Mesenchymal stem cell (in vitro differentiated cells and primary cell): ENCODE data around the gene SDCCAG8.

Experiments
- DNase-seq: peaks from one replicate; pipeline ENCODE4 v3.0.0-alpha.2; 2013
- H2AFZ ChIP-seq: one replicate; pipeline ENCODE4 v1.6.1; 2013; ENCODE audit warnings: low read depth, mild to moderate bottlenecking, control low read depth, inconsistent platforms, low read length, moderate library complexity
- H2AK5ac ChIP-seq: 2 replicates; pipeline ENCODE4 v1.6.1; 2013; ENCODE audit warnings: low read length, moderate library complexity, mild to moderate bottlenecking, inconsistent platforms; ENCODE audit not compliant: severe bottlenecking
- H2BK120ac ChIP-seq: one replicate; pipeline ENCODE4 v1.6.1; 2013; ENCODE audit warnings: low read depth, mild to moderate bottlenecking, inconsistent platforms, low read length, moderate library complexity
- H2BK12ac ChIP-seq, 2 experiments: one replicate each; pipeline ENCODE4 v1.6.1; 2013; ENCODE audit warnings: inconsistent platforms in 2 of 2, low read length in 2 of 2, mild to moderate bottlenecking in 2 of 2, moderate library complexity in 2 of 2, control low read depth in 1 of 2
- H2BK15ac ChIP-seq: one replicate; pipeline ENCODE4 v1.6.1; 2013; ENCODE audit warnings: mild to moderate bottlenecking, low read depth, inconsistent platforms; ENCODE audit not compliant: poor library complexity, severe bottlenecking
- H2BK5ac ChIP-seq: 2 replicates; pipeline ENCODE4 v1.6.1; 2013; ENCODE audit warnings: low read depth, mild to moderate bottlenecking, low read length, control low read depth, inconsistent platforms; ENCODE audit not compliant: poor library complexity, severe bottlenecking
- H3K14ac ChIP-seq, 2 experiments: one replicate each; pipeline ENCODE4 v1.6.1; 2013; ENCODE audit warnings: inconsistent platforms in 2 of 2, low read length in 2 of 2, control low read depth in 1 of 2, mild to moderate bottlenecking in 1 of 2, moderate library complexity in 1 of 2
- H3K18ac ChIP-seq, 2 experiments: one replicate each; pipeline ENCODE4 v1.6.1; 2013; ENCODE audit warnings: inconsistent platforms in 2 of 2, low read length in 2 of 2, control low read depth in 1 of 2, low read depth in 1 of 2, mild to moderate bottlenecking in 1 of 2
- H3K23ac ChIP-seq, 2 experiments: one replicate each; pipeline ENCODE4 v1.6.1; 2013; ENCODE audit warnings: inconsistent platforms in 2 of 2, low read length in 2 of 2, mild to moderate bottlenecking in 2 of 2, moderate library complexity in 2 of 2, control low read depth in 1 of 2
- H3K27ac ChIP-seq: 2 replicates; pipeline ENCODE4 v1.5.1; 2013; ENCODE audit warnings: mild to moderate bottlenecking, moderate library complexity, low read length, control low read depth, inconsistent platforms; ENCODE audit not compliant: poor library complexity, severe bottlenecking
- H3K27me3 ChIP-seq, 2 experiments: 2 replicates each; pipeline versions ENCODE4 v1.6.1 to v1.7.0; 2013; ENCODE audit warnings: low read length in 2 of 2, mild to moderate bottlenecking in 2 of 2, moderate library complexity in 2 of 2, control low read depth in 1 of 2, inconsistent platforms in 1 of 2; ENCODE audit not compliant: control insufficient read depth in 1 of 2, insufficient read depth in 1 of 2
- H3K36me3 ChIP-seq, 2 experiments: 2 replicates each; pipeline versions ENCODE4 v1.6.1 to v1.7.0; 2013; ENCODE audit warnings: low read length in 2 of 2, control low read depth in 1 of 2, inconsistent platforms in 1 of 2, low read depth in 1 of 2, mild to moderate bottlenecking in 1 of 2; ENCODE audit not compliant: insufficient read depth in 2 of 2, control insufficient read depth in 1 of 2
- H3K4ac ChIP-seq, 2 experiments: one replicate each; pipeline ENCODE4 v1.6.1; 2013; ENCODE audit warnings: inconsistent platforms in 2 of 2, low read length in 2 of 2, mild to moderate bottlenecking in 2 of 2, moderate library complexity in 2 of 2, control low read depth in 1 of 2, low read depth in 1 of 2
- H3K4me1 ChIP-seq: 2 replicates; pipeline ENCODE4 v1.6.1; 2013; ENCODE audit warnings: low read depth, low read length, control low read depth; ENCODE audit not compliant: control insufficient read depth, insufficient read depth
- H3K4me2 ChIP-seq: 2 replicates; pipeline ENCODE4 v1.6.1; 2013; ENCODE audit warnings: low read length, mild to moderate bottlenecking, inconsistent platforms; ENCODE audit not compliant: poor library complexity, severe bottlenecking
- H3K4me3 ChIP-seq, 2 experiments: 2 replicates each; pipeline versions ENCODE4 v1.5.1 to v1.7.0; 2013; ENCODE audit warnings: low read length in 2 of 2, mild to moderate bottlenecking in 2 of 2, control low read depth in 1 of 2, low read depth in 1 of 2; ENCODE audit not compliant: insufficient read depth in 1 of 2
- H3K79me1 ChIP-seq: replicated peaks from 2 replicates; pipeline ENCODE4 v1.6.1; 2013; ENCODE audit warnings: mild to moderate bottlenecking, control low read depth, low read length, inconsistent platforms; ENCODE audit not compliant: poor library complexity, severe bottlenecking
- H3K9ac ChIP-seq: 2 replicates; pipeline ENCODE4 v1.7.0; 2013; ENCODE audit warnings: mild to moderate bottlenecking, low read length, moderate library complexity
- H3K9me3 ChIP-seq: 2 replicates; pipeline ENCODE4 v1.7.0; 2013; ENCODE audit warnings: mild to moderate bottlenecking, low read length; ENCODE audit not compliant: control insufficient read depth
- H4K8ac ChIP-seq: one replicate; pipeline ENCODE4 v1.6.1; 2013; ENCODE audit warnings: inconsistent platforms, mild to moderate bottlenecking, low read length, moderate library complexity
- H4K91ac ChIP-seq: one replicate; pipeline ENCODE4 v1.6.1; 2013; ENCODE audit warnings: mild to moderate bottlenecking, low read length, inconsistent platforms
- WGBS: methylation state at CpG from one replicate; pipeline ENCODE4 v1.1.7; 2013; ENCODE audit warnings: mixed read lengths; 5-methylcytosine and 5-hydroxymethylcytosine counted together

SDCCAG8 gene

GRCh38 chr1:243249214-243249613 is 6.6 kb upstream of the SDCCAG8 start:
- Histone ChIP-seq H4K8ac (no peak overlapping the region), H3K9me3 (no peaks in the 10 kb centered on the region), H3K14ac (no peak overlapping the region), H3K36me3 (peaks cover 2 to 18% of the 10 kb centered on the region in 2 experiments), H3K27ac (no peak overlapping the region), H3K27me3 (no peaks in the 10 kb centered on the region), H3K4me1 (peaks cover 5% of the 10 kb centered on the region), H2AFZ (no peak overlapping the region), H2BK12ac (no peak overlapping the region), H4K91ac (no peak overlapping the region), H3K4me3 (peak overlapping the region in 1 of 2 experiments; percentile 95), H2BK5ac (no peak overlapping the region), H3K79me1 (no peaks in the 10 kb centered on the region), H3K9ac (peak overlapping the region; percentile 8), H3K4me2 (no peak overlapping the region), H2AK5ac (no peak overlapping the region), H2BK15ac (no peak overlapping the region), H3K4ac (no peak overlapping the region), H2BK120ac (no peak overlapping the region), H3K23ac (no peak overlapping the region), H3K18ac (no peak overlapping the region)
- 100% methylated on average over 1 of the region's 3 CpGs for WGBS
- DNase-seq: no peak

GRCh38 chr1:243250102-243250501 is 5.7 kb upstream of the SDCCAG8 start:
- Histone ChIP-seq H3K79me1 (no peaks in the 10 kb centered on the region), H2AK5ac (no peak overlapping the region), H3K4me3 (peak overlapping the region in 1 of 2 experiments; percentile 95), H4K8ac (no peak overlapping the region), H3K27me3 (no peaks in the 10 kb centered on the region), H4K91ac (no peak overlapping the region), H3K9me3 (no peaks in the 10 kb centered on the region), H3K18ac (no peak overlapping the region), H3K36me3 (peaks cover 2 to 11% of the 10 kb centered on the region in 2 experiments), H2BK12ac (no peak overlapping the region), H2BK15ac (no peak overlapping the region), H2BK5ac (no peak overlapping the region), H3K4me1 (peaks cover 3% of the 10 kb centered on the region), H3K27ac (no peak overlapping the region), H3K23ac (no peak overlapping the region), H3K14ac (no peak overlapping the region), H2BK120ac (no peak overlapping the region), H3K4me2 (no peak overlapping the region), H3K9ac (peak overlapping the region; percentile 92), H2AFZ (no peak overlapping the region), H3K4ac (no peak overlapping the region)
- WGBS: 92% methylated on average over 3 of the region's 3 CpGs
- DNase-seq: no peak

GRCh38 chr1:243251539-243251938 is 4.3 kb upstream of the SDCCAG8 start:
- H2BK5ac ChIP-seq: no peak overlapping the region
- H3K9me3 ChIP-seq: no peaks in the 10 kb centered on the region
- WGBS: no CpG with 5 or more reads among the region's 1 CpG

GRCh38 chr1:243253211-243253925 is 2.5 kb upstream of the SDCCAG8 start:
- Histone ChIP-seq H3K4me2 (peak overlapping the region; percentile 93), H3K79me1 (no peaks in the 10 kb centered on the region), H3K27ac (peak overlapping the region; percentile 86), H2AK5ac (no peak overlapping the region), H3K9ac (peak overlapping the region; percentile 92), H2BK15ac (no peak overlapping the region), H3K36me3 (peaks cover 0 to 10% of the 10 kb centered on the region in 2 experiments), H3K4ac (no peak overlapping the region), H3K14ac (no peak overlapping the region), H3K23ac (no peak overlapping the region), H3K9me3 (no peaks in the 10 kb centered on the region), H3K18ac (peak overlapping the region in 1 of 2 experiments; percentile 11), H3K4me1 (peaks cover 3% of the 10 kb centered on the region), H3K27me3 (no peaks in the 10 kb centered on the region), H4K91ac (no peak overlapping the region), H2BK12ac (no peak overlapping the region), H2AFZ (no peak overlapping the region), H3K4me3 (peak overlapping the region in 1 of 2 experiments; percentile 95), H2BK120ac (no peak overlapping the region), H2BK5ac (no peak overlapping the region), H4K8ac (no peak overlapping the region)
- WGBS: 2% methylated on average over 3 of the region's 8 CpGs
- no peak for DNase-seq

More at GRCh38 chr1:243251539-243251938, 4.3 kb upstream of the SDCCAG8 start:
- no peaks in the 10 kb centered on the region for H3K79me1 ChIP-seq
- no peak overlapping the region for H2BK120ac ChIP-seq
- peak overlapping the region; percentile 92 for H3K9ac ChIP-seq
- no peak overlapping the region for H3K14ac ChIP-seq
- H2BK12ac ChIP-seq: no peak overlapping the region
- H2AK5ac ChIP-seq: no peak overlapping the region
- H3K4me3 ChIP-seq: peak overlapping the region in 1 of 2 experiments; percentile 95
- H3K27me3 ChIP-seq: no peaks in the 10 kb centered on the region
- H2AFZ ChIP-seq: no peak overlapping the region
- H4K91ac ChIP-seq: no peak overlapping the region
- peak overlapping the region; percentile 82 for H3K27ac ChIP-seq
- no peak for DNase-seq
- peaks cover 3% of the 10 kb centered on the region for H3K4me1 ChIP-seq
- H3K4ac ChIP-seq: no peak overlapping the region
- H3K18ac ChIP-seq: no peak overlapping the region
- H3K4me2 ChIP-seq: no peak overlapping the region
- H3K23ac ChIP-seq: no peak overlapping the region
- no peak overlapping the region for H4K8ac ChIP-seq
- peaks cover 0 to 10% of the 10 kb centered on the region in 2 experiments for H3K36me3 ChIP-seq
- no peak overlapping the region for H2BK15ac ChIP-seq
